ENCODE data around the gene RAB8B.

RAB8B gene

DNA sequence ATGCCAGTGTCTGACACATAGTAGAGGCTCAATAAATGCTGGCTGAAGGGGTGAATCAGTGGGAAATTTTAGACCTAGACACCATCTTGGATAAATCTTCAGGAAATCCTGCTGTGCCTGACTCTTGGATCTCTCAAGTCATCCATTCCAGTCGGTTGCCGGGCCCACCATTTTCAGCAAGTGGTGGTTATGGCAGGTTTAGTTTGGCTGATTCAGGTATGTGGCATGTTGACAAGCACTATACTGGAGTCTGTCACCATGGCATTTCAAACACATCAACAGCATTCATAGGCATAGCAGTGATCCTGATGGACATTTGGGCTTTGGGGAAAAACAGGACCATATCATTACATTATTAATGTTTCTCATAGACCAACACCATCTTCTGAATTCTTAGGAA, 62.3 kb downstream of the RAB8B start:
- H3K4me3 ChIP-seq (ENCODE audit: low read depth, low read length), result no peak overlapping the region
- TF ChIP-seq, protein P1, sequence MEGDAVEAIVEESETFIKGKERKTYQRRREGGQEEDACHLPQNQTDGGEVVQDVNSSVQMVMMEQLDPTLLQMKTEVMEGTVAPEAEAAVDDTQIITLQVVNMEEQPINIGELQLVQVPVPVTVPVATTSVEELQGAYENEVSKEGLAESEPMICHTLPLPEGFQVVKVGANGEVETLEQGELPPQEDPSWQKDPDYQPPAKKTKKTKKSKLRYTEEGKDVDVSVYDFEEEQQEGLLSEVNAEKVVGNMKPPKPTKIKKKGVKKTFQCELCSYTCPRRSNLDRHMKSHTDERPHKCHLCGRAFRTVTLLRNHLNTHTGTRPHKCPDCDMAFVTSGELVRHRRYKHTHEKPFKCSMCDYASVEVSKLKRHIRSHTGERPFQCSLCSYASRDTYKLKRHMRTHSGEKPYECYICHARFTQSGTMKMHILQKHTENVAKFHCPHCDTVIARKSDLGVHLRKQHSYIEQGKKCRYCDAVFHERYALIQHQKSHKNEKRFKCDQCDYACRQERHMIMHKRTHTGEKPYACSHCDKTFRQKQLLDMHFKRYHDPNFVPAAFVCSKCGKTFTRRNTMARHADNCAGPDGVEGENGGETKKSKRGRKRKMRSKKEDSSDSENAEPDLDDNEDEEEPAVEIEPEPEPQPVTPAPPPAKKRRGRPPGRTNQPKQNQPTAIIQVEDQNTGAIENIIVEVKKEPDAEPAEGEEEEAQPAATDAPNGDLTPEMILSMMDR (conservative IDR thresholded peaks at IDR 0.05; ENCODE audit: low read depth, low read length), result no peak
- no peak for DNase-seq (ENCODE audit: low read depth)

DNA sequence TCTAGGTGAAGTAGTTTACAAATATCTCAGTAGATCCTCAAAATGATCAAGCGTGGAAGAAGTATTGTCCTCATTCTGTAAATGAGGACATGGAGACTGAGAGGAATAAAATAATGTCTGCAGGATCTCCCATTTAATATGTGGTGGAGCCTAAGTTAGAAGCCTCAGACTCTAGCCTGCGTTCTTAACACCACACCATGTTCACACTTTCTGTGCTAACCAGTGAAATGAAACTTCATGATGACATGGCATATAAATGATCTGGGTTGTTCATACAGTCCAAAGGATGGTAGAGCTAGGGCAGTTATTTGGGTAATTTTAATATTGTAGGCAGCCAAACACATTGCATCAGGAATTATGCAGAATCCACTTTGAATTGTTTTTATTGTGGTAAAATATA, 62.9 kb downstream of the RAB8B start:
- TF ChIP-seq, protein P1 (conservative IDR thresholded peaks at IDR 0.05; ENCODE audit: low read depth, low read length), result no peak
- DNase-seq (ENCODE audit: low read depth), result no peak
- H3K4me3 ChIP-seq (ENCODE audit: low read depth, low read length), result no peak overlapping the region

DNA sequence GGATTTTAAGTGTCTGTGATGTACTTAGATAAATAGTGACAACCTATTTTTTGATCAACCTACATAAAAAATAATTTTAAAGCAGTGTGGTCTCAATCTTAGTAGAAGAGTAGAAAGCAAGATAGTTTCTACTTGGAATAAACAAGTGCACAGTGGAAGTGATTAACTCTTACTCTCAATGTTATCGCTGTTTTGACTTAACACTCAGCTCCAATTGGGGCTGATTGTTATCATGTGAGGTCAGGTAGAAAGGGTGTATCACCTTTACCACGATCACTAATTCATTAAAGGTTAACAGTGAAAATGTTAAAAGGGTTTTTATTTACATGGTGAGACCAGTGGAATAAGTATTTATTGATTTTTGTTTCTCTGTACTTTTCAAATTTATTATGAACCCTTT, 65.6 kb downstream of the RAB8B start:
- TF ChIP-seq, protein P1 (conservative IDR thresholded peaks at IDR 0.05; ENCODE audit: low read depth, low read length), result no peak
- DNase-seq (ENCODE audit: low read depth), result no peak
- H3K4me3 ChIP-seq (ENCODE audit: low read depth, low read length), result no peak overlapping the region

DNA sequence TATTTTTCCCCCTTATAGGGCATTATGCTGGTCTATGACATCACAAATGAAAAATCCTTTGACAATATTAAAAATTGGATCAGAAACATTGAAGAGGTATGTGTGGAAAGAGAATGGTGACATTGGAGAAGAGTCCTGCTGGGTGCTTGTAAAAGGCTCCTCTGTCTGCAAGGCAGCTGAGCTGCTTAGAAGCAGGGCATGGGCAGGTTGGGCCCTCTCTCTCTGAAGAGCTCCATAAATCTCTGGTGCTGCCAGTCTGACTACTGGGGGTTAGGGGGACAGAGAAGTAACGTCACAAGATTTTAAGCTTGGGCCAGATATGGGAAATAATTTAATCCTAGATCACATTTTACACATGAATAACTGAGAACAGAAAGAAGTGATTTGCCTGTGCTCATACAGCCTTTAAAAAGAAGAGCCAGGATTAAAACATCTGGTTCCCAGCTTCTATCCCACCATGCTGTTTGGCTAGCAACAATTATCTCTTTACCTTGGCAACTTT, 66.1 kb downstream of the RAB8B start:
- H3K4me3 ChIP-seq (ENCODE audit: low read depth, low read length), result no peak overlapping the region
- TF ChIP-seq, protein P1 (conservative IDR thresholded peaks at IDR 0.05; ENCODE audit: low read depth, low read length), result no peak
- no peak for DNase-seq (ENCODE audit: low read depth)

DNA sequence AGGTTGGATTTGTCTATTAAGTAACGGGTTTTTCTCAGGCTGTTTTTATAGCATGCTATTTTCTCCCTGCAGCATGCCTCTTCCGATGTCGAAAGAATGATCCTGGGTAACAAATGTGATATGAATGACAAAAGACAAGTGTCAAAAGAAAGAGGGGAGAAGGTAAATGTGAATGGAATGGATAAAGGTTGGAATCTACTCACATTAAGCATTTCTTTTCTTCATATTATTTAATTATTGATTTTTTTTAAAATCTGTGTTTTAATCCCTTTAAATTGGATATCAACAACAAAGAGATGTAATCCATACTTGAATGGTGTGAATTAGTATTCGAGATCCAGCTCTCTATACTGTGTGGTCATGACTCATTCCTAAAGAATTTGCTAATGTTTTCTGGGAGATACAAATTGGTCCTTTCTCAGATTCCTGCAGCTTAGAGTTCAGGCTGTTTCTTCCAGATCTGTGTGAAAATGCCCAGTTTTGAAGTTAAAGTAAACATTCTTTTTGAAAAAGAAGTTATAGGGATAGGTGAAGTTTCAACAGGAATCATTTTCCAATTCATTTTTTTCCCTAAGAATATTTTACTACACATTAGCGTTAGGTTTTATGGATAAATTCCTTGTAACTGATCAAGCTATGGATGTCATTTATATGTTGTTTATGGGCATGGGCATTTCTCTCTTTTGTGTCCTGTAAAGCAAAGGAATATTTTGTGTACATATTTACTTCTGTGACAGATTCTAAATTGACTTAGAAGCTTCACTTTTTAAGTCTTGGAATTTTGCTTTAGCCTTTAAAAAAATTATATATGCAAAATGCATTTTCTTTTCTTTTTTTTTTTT, 67.2 kb downstream of the RAB8B start:
- TF ChIP-seq, protein P1 (conservative IDR thresholded peaks at IDR 0.05; ENCODE audit: low read depth, low read length), result no peak
- no peak overlapping the region for H3K4me3 ChIP-seq (ENCODE audit: low read depth, low read length)
- DNase-seq (ENCODE audit: low read depth), result peak; percentile 94

DNA sequence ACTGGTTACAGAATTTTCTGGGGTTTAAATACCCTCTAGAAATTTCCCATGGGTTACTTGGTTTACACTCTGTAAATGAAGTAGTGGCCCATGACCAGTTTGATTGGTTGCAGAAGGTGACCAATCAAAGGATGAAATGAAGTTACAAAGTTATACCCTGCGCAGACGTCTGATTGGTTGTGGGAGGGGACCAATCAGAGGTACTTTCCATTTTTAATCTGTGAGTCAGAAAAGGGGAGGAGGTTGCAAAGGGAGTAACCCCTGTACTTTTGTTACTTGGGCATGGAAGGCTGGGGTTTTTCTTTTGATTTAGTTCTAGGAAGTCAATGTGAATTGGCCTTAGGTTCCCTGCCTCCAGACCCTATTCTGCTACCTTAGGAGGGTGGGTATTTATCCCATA, 69.3 kb downstream of the RAB8B start:
- DNase-seq (ENCODE audit: low read depth), result no peak
- H3K4me3 ChIP-seq (ENCODE audit: low read depth, low read length), result no peak overlapping the region
- TF ChIP-seq, protein P1 (conservative IDR thresholded peaks at IDR 0.05; ENCODE audit: low read depth, low read length), result no peak

DNA sequence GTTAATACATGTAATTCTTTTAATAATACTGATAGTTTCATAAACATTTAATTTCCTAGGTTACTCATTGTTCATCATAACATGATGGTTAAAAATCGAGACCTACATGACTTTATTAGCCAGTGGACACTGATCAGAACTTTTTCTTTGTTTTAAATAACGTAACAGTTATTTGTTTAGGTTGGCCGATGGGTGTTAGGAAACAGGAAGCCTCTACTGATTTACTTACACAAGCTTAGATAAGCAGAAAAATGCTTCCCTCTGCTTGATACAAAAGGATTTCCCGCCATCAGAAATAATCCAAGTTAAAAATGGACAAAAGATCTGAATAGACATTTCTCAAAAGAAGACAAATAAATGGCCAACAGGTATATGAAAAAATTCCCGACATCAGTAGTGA, 71.4 kb downstream of the RAB8B start:
- peak; percentile 67 for DNase-seq (ENCODE audit: low read depth)
- no peak overlapping the region for H3K4me3 ChIP-seq (ENCODE audit: low read depth, low read length)
- TF ChIP-seq, protein P1 (conservative IDR thresholded peaks at IDR 0.05; ENCODE audit: low read depth, low read length), result no peak
